Head of caudate nucleus (tissue), 42 donors: ENCODE data around the gene ADH7.

Experiments
- DNase-seq, 42 donors: peaks; one replicate each; pipeline versions ENCODE4 v3.0.0 to v3.0.0-alpha.2; 2020 to 2021; ENCODE audit warnings: mixed read lengths in 7 of 42
- intact Hi-C: fragments of 100-400 bp; cut with DNase I; formaldehyde crosslinking; loops from one replicate; pipeline ENCODE4 v1.15.0; 2022

ADH7 gene

GRCh38 chr4:99435154-99435553 lies at the start of gene ADH7:
Gene ADH7, minus strand, starts transcription at chr4:99435342. Its CDS starts 109 bp downstream, at chr4:99435233.
- no peak for DNase-seq
- intact Hi-C loops, result no loop called here

- intact Hi-C loops, result no loop called here
- no peak for DNase-seq
These were observed 48.5 kb upstream of the ADH7 start for GRCh38 chr4:99483636-99484035.

GRCh38 chr4:99473131-99473530 lies 38.0 kb upstream of the ADH7 start:
- intact Hi-C loops, result no loop called here
- no peak for DNase-seq

- DNase-seq, result no peak
- intact Hi-C loops, result no loop called here
These were observed 36.8 kb upstream of the ADH7 start for GRCh38 chr4:99471896-99472295.

GRCh38 chr4:99471349-99471748 lies 36.2 kb upstream of the ADH7 start:
- DNase-seq, result no peak
- intact Hi-C loops, result no loop called here

- no peak for DNase-seq
- intact Hi-C loops, result no loop called here
These were observed 33.7 kb upstream of the ADH7 start for GRCh38 chr4:99468889-99469288.

GRCh38 chr4:99467887-99468286 lies 32.7 kb upstream of the ADH7 start:
- peak in 1 of 42 donors; percentile 13 for DNase-seq

GRCh38 chr4:99463566-99463965 lies 28.4 kb upstream of the ADH7 start:
- no peak for DNase-seq
- intact Hi-C loops, result no loop called here

More at GRCh38 chr4:99467887-99468286, 32.7 kb upstream of the ADH7 start:
- intact Hi-C loops, result no loop called here

GRCh38 chr4:99462875-99463464 lies 27.8 kb upstream of the ADH7 start:
- intact Hi-C loops, result no loop called here
- peak; percentile 8 to 83 (median 60) for DNase-seq

GRCh38 chr4:99461623-99462401 lies 26.7 kb upstream of the ADH7 start:
- no peak for DNase-seq
- intact Hi-C loops, result no loop called here

- DNase-seq, result no peak
- intact Hi-C loops, result no loop called here
These were observed 24.5 kb upstream of the ADH7 start for GRCh38 chr4:99459546-99460042.

GRCh38 chr4:99458911-99459447 lies 23.8 kb upstream of the ADH7 start:
- DNase-seq, result no peak
- intact Hi-C loops, result no loop called here

GRCh38 chr4:99457676-99458075 lies 22.5 kb upstream of the ADH7 start:
- DNase-seq, result no peak
- intact Hi-C loops, result no loop called here

GRCh38 chr4:99457270-99457669 lies 22.1 kb upstream of the ADH7 start:
- DNase-seq, result no peak
- intact Hi-C loops, result no loop called here

- DNase-seq, result no peak
- intact Hi-C loops, result no loop called here
These were observed 12.4 kb upstream of the ADH7 start for GRCh38 chr4:99447513-99447912.

- intact Hi-C loops, result no loop called here
These were observed 11.9 kb upstream of the ADH7 start for GRCh38 chr4:99447079-99447478.

GRCh38 chr4:99438405-99438780 lies 3.3 kb upstream of the ADH7 start:
- intact Hi-C loops, result no loop called here
- DNase-seq, result no peak

More at GRCh38 chr4:99447079-99447478, 11.9 kb upstream of the ADH7 start:
- peak in 4 of 42 donors; percentile 4 to 40 (median 8) for DNase-seq

- DNase-seq, result no peak
- intact Hi-C loops, result no loop called here
These were observed 2.7 kb upstream of the ADH7 start for GRCh38 chr4:99437723-99438404.

- intact Hi-C loops, result no loop called here
- no peak for DNase-seq
These were observed 2.0 kb upstream of the ADH7 start for GRCh38 chr4:99436976-99437722.
